ENCODE data around the gene MPRIP.
"Not testable (repeated sequence)": the region's sequence is repeated elsewhere in the genome, so short reads cannot be mapped to it uniquely, and the experiment has no call there.

GRCh38 chr17:17002731-17003715 is 39.2 kb upstream of the MPRIP start:
- not testable (repeated sequence) for TF ChIP-seq CTCF (IDR thresholded peaks at IDR 0.05; ENCODE audit: extremely low read depth in 1 of 2, insufficient read depth in 1 of 2, low read depth in 1 of 2, low read length in 2 of 2); POLR2A (IDR thresholded peaks at IDR 0.05; ENCODE audit: low read depth, low read length)

All from endothelial cell of umbilical vein (primary cell).